NCI-H2196 (cell line): ENCODE measurements around the gene ARL5B.

Experiments
- DNase-seq: peaks from one replicate; lab custom pipeline; 2025; ENCODE audit not compliant: unreplicated experiment; lab: John Stamatoyannopoulos, UW

The ARL5B gene

GRCh38 chr10:18699849-18700840 lies 40.9 kb downstream of the ARL5B start:
- DNase-seq: no peak

DNA sequence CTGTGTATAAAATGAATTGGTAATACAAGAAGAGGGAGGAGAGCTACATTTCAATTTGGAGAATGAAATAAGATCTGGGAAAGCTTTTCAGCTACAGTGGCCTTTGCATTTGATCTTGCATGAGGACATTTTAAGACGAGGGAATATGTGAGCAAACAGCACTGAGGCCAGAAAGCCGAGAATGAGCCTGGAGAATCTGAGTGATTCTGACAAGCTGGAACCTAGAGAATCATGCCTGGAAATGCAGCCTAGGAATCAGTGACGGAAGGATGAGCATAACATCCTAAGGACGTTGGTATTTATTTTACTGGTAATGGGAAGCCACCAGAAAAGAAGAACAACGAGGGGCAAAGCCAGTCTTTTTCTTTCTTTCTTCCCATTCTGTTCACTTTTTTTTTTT lies 44.3 kb downstream of the ARL5B start:
- DNase-seq: no peak

DNA sequence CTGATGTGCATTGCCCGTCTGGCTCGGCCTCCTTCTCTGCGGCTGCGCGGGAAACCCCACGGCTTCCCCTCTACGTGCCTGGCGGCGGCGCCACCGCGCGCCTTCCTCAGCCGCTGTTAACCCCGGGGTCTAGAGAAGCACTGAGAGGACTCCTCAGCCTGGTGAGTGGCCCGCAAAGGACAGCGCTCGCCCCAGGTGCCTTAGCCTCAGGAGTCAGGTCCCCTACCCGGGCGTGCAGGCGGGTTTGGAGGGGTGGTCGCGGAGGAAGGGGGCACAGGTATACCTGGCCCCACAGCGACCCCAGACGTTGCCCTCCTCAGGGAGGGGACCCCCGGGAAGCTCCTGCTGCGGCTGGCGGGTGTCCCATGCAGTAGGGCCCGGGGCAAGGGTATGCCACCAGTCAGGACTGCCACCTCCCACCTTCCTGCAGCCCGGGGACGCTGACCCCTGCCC lies 51.0 kb downstream of the ARL5B start:
- DNase-seq: no peak

DNA sequence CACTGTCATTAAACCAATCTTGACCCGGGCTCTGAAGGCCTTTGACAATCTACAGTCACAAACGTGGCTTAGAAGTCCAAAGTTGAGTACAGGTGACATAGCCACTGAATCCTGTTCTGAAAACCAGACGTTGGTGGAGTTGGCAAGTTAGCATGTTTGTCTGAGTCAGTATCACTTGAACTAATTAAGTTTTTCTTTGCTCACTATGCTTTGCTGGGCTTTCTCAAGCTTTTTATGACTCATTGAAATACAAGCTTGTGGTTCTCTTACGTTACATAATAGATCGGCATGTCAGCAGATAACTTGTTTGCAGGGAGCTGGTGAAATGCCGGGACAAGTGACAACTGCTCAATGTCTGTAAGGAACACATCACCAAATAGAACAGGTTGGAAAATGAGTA lies 53.8 kb downstream of the ARL5B start:
- DNase-seq: no peak

DNA sequence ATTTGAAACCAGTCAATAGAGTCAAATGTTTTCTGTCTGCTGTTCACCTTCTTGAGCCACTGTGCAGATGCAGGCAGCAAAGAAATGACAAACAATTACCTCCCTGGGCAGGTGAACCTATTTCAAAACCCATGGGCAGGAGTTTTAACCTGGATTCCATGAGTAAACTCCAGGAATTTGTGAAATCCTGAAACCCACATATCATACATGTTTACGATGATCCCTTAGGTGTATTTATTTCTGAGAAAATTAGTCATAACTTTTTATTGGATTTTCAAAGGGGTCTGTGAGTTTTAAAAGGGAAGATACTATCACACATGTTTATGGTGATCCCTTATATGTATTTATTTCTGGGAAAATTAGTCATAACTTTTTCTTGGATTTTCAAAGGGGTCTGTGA lies 59.8 kb downstream of the ARL5B start:
- no peak for DNase-seq

GRCh38 chr10:18719811-18720210 lies 60.6 kb downstream of the ARL5B start:
- DNase-seq: no peak

DNA sequence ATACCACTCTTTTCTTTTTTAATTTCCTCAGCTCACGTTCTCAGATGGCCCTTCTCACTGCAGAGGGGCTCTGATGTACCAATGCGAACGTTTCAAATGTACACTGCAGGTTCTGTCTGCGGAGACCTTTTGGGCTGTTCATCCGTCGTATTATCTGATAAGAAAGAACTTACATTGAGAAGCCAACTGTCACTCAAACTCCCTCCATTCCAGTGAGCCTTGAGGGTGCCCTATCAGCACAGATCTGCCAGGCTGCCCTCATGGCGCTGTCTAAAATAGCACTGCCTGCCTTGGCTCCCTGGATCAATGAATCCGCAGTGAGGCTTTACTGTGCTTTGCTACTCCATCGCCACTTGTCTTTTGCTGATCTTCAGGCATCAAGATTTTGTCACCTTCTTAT lies 61.8 kb downstream of the ARL5B start:
- DNase-seq: no peak

DNA sequence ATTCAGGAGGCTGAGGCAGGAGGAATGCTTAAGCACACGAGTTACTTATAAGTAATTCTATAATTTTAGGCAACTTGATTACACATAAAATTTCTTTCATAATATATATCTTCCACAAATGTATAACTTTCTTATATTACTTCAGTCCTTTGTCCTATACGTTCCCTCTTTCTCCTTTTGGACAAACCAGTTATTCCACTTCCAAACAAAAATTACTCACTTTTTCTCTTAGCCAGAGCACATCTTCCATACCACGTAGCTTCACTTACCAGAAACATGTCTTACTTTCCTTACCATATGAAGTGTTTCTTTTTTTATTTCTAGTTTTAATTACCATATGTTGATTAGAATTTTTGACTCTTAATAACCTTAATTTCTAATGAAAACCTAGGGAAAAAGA lies 64.6 kb downstream of the ARL5B start:
- DNase-seq: no peak
